OCI-LY3 (cell line): ENCODE results near the gene SNRPB.

Source experiments
- EZH2phosphoT487 ChIP-seq: fragments of 200-600 bp; shearing (Covaris generic); IDR thresholded peaks from 2 replicates; pipeline ENCODE4 v1.6.1; 2018; ENCODE audit warnings: antibody characterized with exemption, mixed run types, low read depth
- TF ChIP-seq, protein P1 (sequence below): fragments of 200-600, 300-600 bp; sonication (generic); IDR thresholded peaks from 2 replicates; pipeline ENCODE4 v1.5.1; 2014; ENCODE audit warnings: antibody characterized with exemption, low read length, low read depth

GRCh38 chr20:2451422-2451821, 19.2 kb downstream of the SNRPB start:
- TF ChIP-seq, protein P1, sequence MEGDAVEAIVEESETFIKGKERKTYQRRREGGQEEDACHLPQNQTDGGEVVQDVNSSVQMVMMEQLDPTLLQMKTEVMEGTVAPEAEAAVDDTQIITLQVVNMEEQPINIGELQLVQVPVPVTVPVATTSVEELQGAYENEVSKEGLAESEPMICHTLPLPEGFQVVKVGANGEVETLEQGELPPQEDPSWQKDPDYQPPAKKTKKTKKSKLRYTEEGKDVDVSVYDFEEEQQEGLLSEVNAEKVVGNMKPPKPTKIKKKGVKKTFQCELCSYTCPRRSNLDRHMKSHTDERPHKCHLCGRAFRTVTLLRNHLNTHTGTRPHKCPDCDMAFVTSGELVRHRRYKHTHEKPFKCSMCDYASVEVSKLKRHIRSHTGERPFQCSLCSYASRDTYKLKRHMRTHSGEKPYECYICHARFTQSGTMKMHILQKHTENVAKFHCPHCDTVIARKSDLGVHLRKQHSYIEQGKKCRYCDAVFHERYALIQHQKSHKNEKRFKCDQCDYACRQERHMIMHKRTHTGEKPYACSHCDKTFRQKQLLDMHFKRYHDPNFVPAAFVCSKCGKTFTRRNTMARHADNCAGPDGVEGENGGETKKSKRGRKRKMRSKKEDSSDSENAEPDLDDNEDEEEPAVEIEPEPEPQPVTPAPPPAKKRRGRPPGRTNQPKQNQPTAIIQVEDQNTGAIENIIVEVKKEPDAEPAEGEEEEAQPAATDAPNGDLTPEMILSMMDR: no peak
- TF ChIP-seq EZH2phosphoT487: no peak
